Kidney epithelial cell (primary cell): ENCODE data around the gene RGS19. TPM values are rescaled to one million over a fixed set of nuclear protein-coding genes. Genes with fewer than 3 reads are reported as not detected.

Source experiments
- DNase-seq: peaks from one replicate; pipeline ENCODE4 v3.0.0-alpha.2; 2010; ENCODE audit warnings: low read depth
- H3K27me3 ChIP-seq: 2 replicates; pipeline ENCODE4 v1.6.0; 2011; ENCODE audit warnings: low read length; ENCODE audit not compliant: control insufficient read depth, insufficient read depth
- H3K36me3 ChIP-seq: 2 replicates; pipeline ENCODE4 v1.5.1; 2011; ENCODE audit warnings: low read length; ENCODE audit not compliant: control insufficient read depth, insufficient read depth
- H3K4me3 ChIP-seq: 2 replicates; pipeline ENCODE4 v1.5.1; 2011; ENCODE audit warnings: low read depth, mild to moderate bottlenecking, control low read depth, low read length
- total RNA-seq: library from RNA; depleted of rRNA; stranded (reverse); fragments of >200 nt; gene quantifications from 2 replicates; pipeline ENCODE4 v1.2.3, GENCODE V29; 2015
- TF ChIP-seq, protein P1 (sequence below): IDR thresholded peaks from 2 replicates; pipeline ENCODE4 v1.5.1; 2011; ENCODE audit warnings: mild to moderate bottlenecking, moderate library complexity, low read length, control low read depth, inconsistent platforms; ENCODE audit not compliant: insufficient read depth, poor library complexity, severe bottlenecking

The RGS19 gene
- total RNA-seq, 1 donor from 2014 or later = 14.1 TPM

DNA sequence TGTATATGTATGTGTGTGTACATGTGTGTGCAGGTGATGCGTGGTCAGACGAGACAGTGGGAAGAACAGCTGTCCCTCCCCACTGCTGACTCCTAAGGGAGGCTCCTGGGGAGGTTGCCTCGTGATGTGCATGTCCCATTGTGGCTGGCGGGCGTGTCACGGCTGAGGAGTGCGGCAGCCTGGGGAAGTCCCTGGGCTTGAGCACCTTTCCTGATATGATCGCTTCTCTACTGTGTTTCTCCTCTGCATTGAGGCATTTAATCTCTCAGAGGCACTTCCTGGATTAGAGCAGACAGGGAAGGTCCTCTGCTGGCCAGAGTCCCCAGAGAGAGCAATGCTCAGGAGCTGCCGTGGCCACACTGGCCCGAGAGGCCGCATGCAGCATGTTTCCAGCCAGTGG lies 16.6 kb upstream of the RGS19 start:
- DNase-seq = no peak
- TF ChIP-seq, protein P1, sequence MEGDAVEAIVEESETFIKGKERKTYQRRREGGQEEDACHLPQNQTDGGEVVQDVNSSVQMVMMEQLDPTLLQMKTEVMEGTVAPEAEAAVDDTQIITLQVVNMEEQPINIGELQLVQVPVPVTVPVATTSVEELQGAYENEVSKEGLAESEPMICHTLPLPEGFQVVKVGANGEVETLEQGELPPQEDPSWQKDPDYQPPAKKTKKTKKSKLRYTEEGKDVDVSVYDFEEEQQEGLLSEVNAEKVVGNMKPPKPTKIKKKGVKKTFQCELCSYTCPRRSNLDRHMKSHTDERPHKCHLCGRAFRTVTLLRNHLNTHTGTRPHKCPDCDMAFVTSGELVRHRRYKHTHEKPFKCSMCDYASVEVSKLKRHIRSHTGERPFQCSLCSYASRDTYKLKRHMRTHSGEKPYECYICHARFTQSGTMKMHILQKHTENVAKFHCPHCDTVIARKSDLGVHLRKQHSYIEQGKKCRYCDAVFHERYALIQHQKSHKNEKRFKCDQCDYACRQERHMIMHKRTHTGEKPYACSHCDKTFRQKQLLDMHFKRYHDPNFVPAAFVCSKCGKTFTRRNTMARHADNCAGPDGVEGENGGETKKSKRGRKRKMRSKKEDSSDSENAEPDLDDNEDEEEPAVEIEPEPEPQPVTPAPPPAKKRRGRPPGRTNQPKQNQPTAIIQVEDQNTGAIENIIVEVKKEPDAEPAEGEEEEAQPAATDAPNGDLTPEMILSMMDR = no peak
- Histone ChIP-seq H3K4me3 (no peak overlapping the region), H3K27me3 (peaks cover 30% of the 10 kb centered on the region), H3K36me3 (no peaks in the 10 kb centered on the region)

DNA sequence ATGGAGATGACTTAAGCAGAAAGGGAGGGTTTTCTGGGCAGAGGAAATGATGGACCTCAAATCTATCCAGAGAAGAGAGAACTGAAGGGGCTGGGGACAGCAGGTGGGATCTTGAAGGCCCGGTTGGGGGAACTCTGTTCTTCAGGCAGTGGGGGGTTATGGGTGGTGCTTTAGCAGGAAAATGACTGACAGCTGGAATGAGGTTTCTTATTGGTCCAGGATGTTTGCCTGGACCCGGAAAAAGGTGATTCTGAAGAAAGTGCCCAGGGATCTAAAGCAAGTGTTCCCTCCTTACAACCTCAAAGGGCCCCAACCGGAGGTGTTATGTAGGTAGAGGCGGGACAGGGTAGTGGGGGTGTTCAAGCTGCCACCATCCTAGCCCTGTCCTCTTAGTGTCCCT lies 16.1 kb upstream of the RGS19 start:
- DNase-seq = no peak
- Histone ChIP-seq H3K36me3 (no peaks in the 10 kb centered on the region), H3K27me3 (peaks cover 26% of the 10 kb centered on the region), H3K4me3 (no peak overlapping the region)
- TF ChIP-seq, protein P1 = no peak

DNA sequence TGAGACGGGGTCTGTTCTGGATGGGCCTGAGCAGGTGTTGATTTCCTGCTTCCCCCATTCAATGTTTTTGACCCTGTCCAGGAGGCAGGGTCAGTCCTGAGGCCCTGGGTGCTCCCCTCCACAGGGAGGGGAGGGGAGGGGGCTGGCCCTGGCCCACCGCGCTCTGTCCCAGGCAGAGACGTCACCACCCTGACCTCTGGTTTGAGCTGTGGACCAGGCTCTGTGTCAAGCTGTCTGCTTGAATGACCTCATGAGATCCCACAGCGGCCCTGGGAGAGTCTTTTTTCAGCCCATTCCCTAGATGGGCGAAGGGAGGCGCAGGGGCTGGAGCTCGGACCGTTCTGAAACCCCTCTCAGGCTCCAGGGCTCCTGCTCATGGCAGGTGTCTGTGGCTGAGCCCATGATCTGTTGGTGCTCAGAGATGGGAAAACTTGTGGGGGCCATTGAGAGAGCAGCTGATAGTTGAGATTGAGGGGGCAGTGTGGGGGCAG lies 13.7 kb upstream of the RGS19 start:
- H3K27me3 ChIP-seq = peaks cover 43% of the 10 kb centered on the region
- no peaks in the 10 kb centered on the region for H3K36me3 ChIP-seq
- DNase-seq = no peak
- TF ChIP-seq, protein P1 = no peak
- H3K4me3 ChIP-seq = no peak overlapping the region

DNA sequence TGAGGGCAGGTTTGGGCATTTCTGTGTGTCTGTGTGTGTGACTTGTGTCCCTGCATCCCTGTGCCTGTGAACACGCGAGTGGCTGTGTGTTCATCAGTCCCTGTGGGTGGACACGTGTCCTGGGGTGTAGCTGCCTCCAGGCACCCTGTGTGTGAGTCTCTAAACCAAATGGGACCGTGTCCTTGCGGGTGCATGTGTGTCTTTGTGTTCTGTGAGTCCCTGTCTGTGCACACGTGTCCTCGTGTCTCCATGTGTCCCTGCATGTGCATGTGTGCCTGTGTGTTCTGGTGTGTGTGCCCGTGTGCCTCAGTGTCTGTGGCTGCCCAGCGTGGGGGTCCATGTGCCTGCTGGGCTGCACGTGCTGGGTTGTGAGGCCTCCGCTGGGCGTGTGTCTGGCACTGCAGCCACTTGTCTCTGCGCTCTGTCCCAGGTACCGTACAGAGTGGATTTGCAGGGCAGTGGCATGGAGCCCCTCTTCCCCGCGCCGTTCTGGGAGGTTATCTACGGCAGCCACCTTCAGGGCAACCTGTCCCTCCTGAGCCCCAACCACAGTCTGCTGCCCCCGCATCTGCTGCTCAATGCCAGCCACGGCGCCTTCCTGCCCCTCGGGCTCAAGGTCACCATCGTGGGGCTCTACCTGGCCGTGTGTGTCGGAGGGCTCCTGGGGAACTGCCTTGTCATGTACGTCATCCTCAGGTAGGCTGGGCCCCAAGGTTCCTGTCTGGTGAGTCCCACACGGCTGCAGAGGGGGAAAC lies 13.1 kb upstream of the RGS19 start:
- H3K36me3 ChIP-seq = no peaks in the 10 kb centered on the region
- H3K4me3 ChIP-seq = no peak overlapping the region
- TF ChIP-seq, protein P1 = no peak
- no peak for DNase-seq
- peaks cover 47% of the 10 kb centered on the region for H3K27me3 ChIP-seq

DNA sequence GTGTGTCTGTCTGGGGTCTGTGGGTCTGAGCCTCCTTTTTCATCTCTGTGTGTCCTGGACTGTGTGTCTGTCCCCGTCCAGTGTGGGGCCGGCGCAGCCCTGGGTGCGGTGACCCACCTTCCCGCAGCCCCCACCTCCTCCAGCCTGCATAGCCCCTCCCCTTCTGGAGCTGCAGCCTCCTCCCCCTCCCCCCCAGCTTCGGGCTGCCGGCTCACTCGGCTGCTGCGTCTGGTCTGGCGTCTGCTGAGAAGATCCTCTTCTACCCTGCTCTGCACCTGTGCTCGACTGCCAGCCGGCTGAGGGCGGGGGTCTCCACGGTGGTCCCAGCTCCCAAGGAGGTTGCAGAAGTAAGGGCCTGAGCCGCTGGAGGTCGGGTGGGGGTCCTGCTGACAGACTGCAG lies 12.5 kb upstream of the RGS19 start:
- TF ChIP-seq, protein P1 = no peak
- Histone ChIP-seq H3K36me3 (no peaks in the 10 kb centered on the region), H3K27me3 (peaks cover 49% of the 10 kb centered on the region), H3K4me3 (no peak overlapping the region)
- no peak for DNase-seq

DNA sequence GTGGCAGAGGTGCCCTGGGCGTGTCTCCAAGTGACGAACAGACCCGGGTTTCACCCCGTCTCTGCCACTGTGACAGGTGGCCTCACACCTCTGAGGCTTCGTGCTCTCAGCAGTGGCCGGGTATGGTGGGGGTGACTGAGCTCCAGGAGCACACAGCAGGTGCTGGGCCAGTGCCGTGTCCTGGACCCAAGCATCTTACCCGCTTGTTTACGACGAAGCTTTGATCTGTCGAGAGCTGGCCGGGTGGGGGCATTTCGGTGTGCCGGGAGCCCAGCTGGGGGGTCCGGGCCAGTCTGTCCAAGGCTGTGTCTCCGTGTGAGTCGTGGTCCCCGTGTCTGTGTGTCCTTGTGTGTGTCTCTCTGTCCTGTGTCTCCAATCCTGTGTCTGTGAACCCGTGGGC lies 12.0 kb upstream of the RGS19 start:
- no peak for DNase-seq
- Histone ChIP-seq H3K27me3 (peaks cover 50% of the 10 kb centered on the region), H3K36me3 (no peaks in the 10 kb centered on the region), H3K4me3 (no peak overlapping the region)
- TF ChIP-seq, protein P1 = no peak
